Measurements from ENCODE around the gene MKX. TPM values are rescaled to one million over a fixed set of nuclear protein-coding genes. Genes with fewer than 3 reads are reported as not detected.

Gene MKX
- total RNA-seq, 1 donor from 2014 or later, result 22.1 TPM

GRCh38 chr10:27723436-27723835 is 22.2 kb downstream of the MKX start:
- no peak for TF ChIP-seq CTCF (IDR thresholded peaks at IDR 0.05)
- Mint-ChIP-seq H3K36me3 (ENCODE audit: low read depth) (peaks cover 14% of the 10 kb centered on the region), H3K4me1 (ENCODE audit: low read depth) (peaks cover 59% of the 10 kb centered on the region), H3K4me3 (ENCODE audit: unreplicated experiment) (no peak overlapping the region), H3K27ac (ENCODE audit: unreplicated experiment) (peak overlapping the region; percentile 64), H3K9me3 (ENCODE audit: low read depth) (peaks cover 5% of the 10 kb centered on the region), H3K27me3 (ENCODE audit: low read depth) (no peaks in the 10 kb centered on the region)
- no peak for DNase-seq (ENCODE audit: low spot score)

- H3K27me3 Mint-ChIP-seq (ENCODE audit: low read depth), result no peaks in the 10 kb centered on the region
- DNase-seq (ENCODE audit: low spot score), result no peak
- H3K4me3 Mint-ChIP-seq (ENCODE audit: unreplicated experiment), result no peak overlapping the region
- H3K4me1 Mint-ChIP-seq (ENCODE audit: low read depth), result peaks cover 44% of the 10 kb centered on the region
- H3K36me3 Mint-ChIP-seq (ENCODE audit: low read depth), result peaks cover 16% of the 10 kb centered on the region
- TF ChIP-seq CTCF (IDR thresholded peaks at IDR 0.05), result no peak
- H3K27ac Mint-ChIP-seq (ENCODE audit: unreplicated experiment), result no peak overlapping the region
- H3K9me3 Mint-ChIP-seq (ENCODE audit: low read depth), result peaks cover 5% of the 10 kb centered on the region
Observed at GRCh38 chr10:27720529-27720928, 25.1 kb downstream of the MKX start.

GRCh38 chr10:27719052-27719451 is 26.6 kb downstream of the MKX start:
- Mint-ChIP-seq H3K27ac (ENCODE audit: unreplicated experiment) (no peak overlapping the region), H3K4me3 (ENCODE audit: unreplicated experiment) (no peak overlapping the region), H3K4me1 (ENCODE audit: low read depth) (peaks cover 46% of the 10 kb centered on the region)

GRCh38 chr10:27717861-27718260 is 27.8 kb downstream of the MKX start:
- Mint-ChIP-seq H3K27me3 (ENCODE audit: low read depth) (no peaks in the 10 kb centered on the region), H3K4me3 (ENCODE audit: unreplicated experiment) (no peak overlapping the region), H3K27ac (ENCODE audit: unreplicated experiment) (no peak overlapping the region), H3K36me3 (ENCODE audit: low read depth) (peaks cover 16% of the 10 kb centered on the region), H3K4me1 (ENCODE audit: low read depth) (peaks cover 45% of the 10 kb centered on the region), H3K9me3 (ENCODE audit: low read depth) (peaks cover 5% of the 10 kb centered on the region)
- no peak for TF ChIP-seq CTCF (IDR thresholded peaks at IDR 0.05)
- DNase-seq (ENCODE audit: low spot score), result no peak

More at GRCh38 chr10:27719052-27719451, 26.6 kb downstream of the MKX start:
- no peak for TF ChIP-seq CTCF (IDR thresholded peaks at IDR 0.05)
- DNase-seq (ENCODE audit: low spot score), result no peak
- Mint-ChIP-seq H3K9me3 (ENCODE audit: low read depth) (peaks cover 5% of the 10 kb centered on the region), H3K36me3 (ENCODE audit: low read depth) (peaks cover 16% of the 10 kb centered on the region), H3K27me3 (ENCODE audit: low read depth) (no peaks in the 10 kb centered on the region)

GRCh38 chr10:27717224-27717623 is 28.4 kb downstream of the MKX start:
- Mint-ChIP-seq H3K36me3 (ENCODE audit: low read depth) (peaks cover 17% of the 10 kb centered on the region), H3K4me1 (ENCODE audit: low read depth) (peaks cover 39% of the 10 kb centered on the region), H3K27me3 (ENCODE audit: low read depth) (no peaks in the 10 kb centered on the region), H3K27ac (ENCODE audit: unreplicated experiment) (no peak overlapping the region), H3K4me3 (ENCODE audit: unreplicated experiment) (no peak overlapping the region), H3K9me3 (ENCODE audit: low read depth) (peaks cover 5% of the 10 kb centered on the region)
- TF ChIP-seq CTCF (IDR thresholded peaks at IDR 0.05), result no peak
- no peak for DNase-seq (ENCODE audit: low spot score)
